ENCODE results near the gene MYBBP1A. TPM values are rescaled to one million over a fixed set of nuclear protein-coding genes. Genes with fewer than 3 reads are reported as not detected.
"Not testable (repeated sequence)": the region's sequence is repeated elsewhere in the genome, so short reads cannot be mapped to it uniquely, and the experiment has no call there.

MYBBP1A gene
- total RNA-seq (100 to 1,000 TPM in 1 of 5 donors, 10 to 100 TPM in 4; 57.0 to 102 (median 94.2) TPM), total RNA-seq (63.3 to 542 (median 104) reads per million in 29 experiments)
- total RNA-seq (2013), result 45.5 TPM

DNA sequence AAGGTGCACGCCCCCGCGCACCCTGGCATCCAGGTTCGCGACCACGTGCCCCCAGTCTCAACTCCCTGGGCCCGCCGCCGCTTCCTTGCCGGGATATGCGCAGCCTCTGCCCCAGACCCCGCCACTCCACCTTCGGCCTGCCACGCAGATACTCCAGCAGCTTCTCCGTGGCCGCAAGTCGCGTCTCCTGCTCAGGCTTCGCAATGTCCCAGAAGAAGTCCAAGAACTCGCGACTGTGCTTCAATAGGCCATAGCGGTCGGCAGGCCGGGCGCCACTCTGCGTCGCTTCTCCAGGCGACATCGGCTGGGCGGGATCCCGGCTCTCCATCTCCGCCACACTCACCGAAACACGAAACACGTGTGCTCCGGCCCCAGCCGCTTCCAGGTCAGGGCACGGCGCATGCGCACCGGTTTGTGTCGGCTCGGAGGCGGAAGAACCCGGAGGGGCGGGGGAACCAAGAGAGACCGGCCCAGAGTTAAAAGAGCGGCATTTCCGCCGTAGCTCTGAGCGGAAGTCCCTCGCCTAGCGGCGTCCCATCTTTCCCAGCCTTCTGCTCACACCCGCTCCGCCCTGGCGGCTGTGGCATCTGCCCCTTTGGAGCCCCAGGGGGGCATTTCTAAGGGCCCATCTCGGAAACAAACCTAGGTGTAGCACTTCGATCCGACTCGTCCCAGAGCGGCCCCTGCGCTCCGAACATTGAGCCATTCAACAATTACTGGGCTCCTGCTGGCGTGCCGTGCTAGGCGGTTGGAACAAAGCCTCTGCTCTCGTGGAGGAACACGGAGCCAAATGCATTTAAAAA, at the start of gene MYBBP1A:
MYBBP1A (minus strand) TSS at position 388 of the 803 bp plus-strand sequence; CDS start at position 328, 60 bp downstream.
- peak within 1 kb of the TSS; percentile 82 to 87 for H3K4me3 ChIP-seq (ENCODE audit: control insufficient read depth in 1 of 2, extremely low read depth in 1 of 2, low read length in 1 of 2)
- under 1% methylated on average over 68 of the region's 69 CpGs for WGBS (ENCODE audit: insufficient coverage)
- peaks cover 20 to 33% of the 10 kb centered on the region in 2 donors for H3K36me3 ChIP-seq (ENCODE audit: control insufficient read depth in 2 of 2, extremely low read depth in 1 of 2, insufficient read depth in 1 of 2, low read length in 1 of 2)
- Mint-ChIP-seq H3K4me1 (peaks cover 23 to 29% (median 26%) of the 10 kb centered on the region in 3 donors), H3K27ac (peak within 1 kb of the TSS; percentile 97 to 98), H3K36me3 (peaks cover 15% of the 10 kb centered on the region), H3K4me3 (peak within 1 kb of the TSS; percentile 87 to 94 (median 94)), H3K9me3 (no peaks in the 10 kb centered on the region), H3K27me3 (no peaks in the 10 kb centered on the region)
- no peaks in the 10 kb centered on the region for H3K27me3 ChIP-seq (replicated peaks in 1 of 2; ENCODE audit: control insufficient read depth in 2 of 2, extremely low read depth in 1 of 2, insufficient read depth in 2 of 2, low read length in 1 of 2)
- no peaks in the 10 kb centered on the region for H3K9me3 ChIP-seq
- ChIA-PET CTCF (interaction anchor here in 1 of 2 donors (0.6 kb wide), 1 partner anchor 146 kb away, joined by 3 read pairs; no protein-coding TSS in a partner anchor), POLR2A (interaction anchor here in 1 of 2 donors (0.7 kb wide), 1 partner anchor 107 kb away, joined by 3 read pairs; no protein-coding TSS in a partner anchor)
- DNase-seq, result peak; percentile 88 to 98 (median 94)
- H3K4me1 ChIP-seq (ENCODE audit: control insufficient read depth in 1 of 2, extremely low read depth in 1 of 2, insufficient read depth in 2 of 2, low read length in 2 of 2), result peaks cover 9 to 25% of the 10 kb centered on the region in 2 experiments
- peak; percentile 94 to 96 (median 96) for ATAC-seq (replicated peaks in 1 of 4)
- peak within 1 kb of the TSS; percentile 80 for H3K27ac ChIP-seq (ENCODE audit: low read length)

DNA sequence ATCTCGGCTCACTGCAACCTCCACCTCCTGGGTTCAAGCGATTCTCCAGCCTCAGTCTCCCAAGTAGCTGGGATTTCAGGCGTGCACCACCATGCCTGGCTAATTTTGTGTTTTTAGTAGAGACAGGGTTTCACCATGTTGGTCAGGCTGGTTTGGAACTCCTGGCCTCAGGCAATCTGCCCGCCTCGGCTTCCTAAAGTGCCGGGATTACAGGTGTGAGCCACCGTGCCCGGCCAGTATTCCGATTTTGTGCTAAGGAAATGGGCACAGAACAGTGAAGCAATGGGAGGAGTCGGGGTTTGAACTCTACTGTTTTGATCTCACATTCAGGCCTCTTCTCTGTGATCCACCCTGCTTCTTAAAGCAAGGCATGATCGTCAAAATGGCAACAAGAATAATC, 49.6 kb upstream of the MYBBP1A start:
- ATAC-seq (replicated peaks in 1 of 4); CTCF ChIA-PET; POLR2A ChIA-PET; H3K4me1 Mint-ChIP-seq; DNase-seq; H3K4me3 ChIP-seq (ENCODE audit: control insufficient read depth in 1 of 2, extremely low read depth in 1 of 2, low read length in 1 of 2); H3K9me3 Mint-ChIP-seq; H3K27ac Mint-ChIP-seq; H3K9me3 ChIP-seq; H3K36me3 Mint-ChIP-seq; H3K27ac ChIP-seq (ENCODE audit: low read length); H3K4me1 ChIP-seq (ENCODE audit: control insufficient read depth in 1 of 2, extremely low read depth in 1 of 2, insufficient read depth in 2 of 2, low read length in 2 of 2); H3K36me3 ChIP-seq (ENCODE audit: control insufficient read depth in 2 of 2, extremely low read depth in 1 of 2, insufficient read depth in 1 of 2, low read length in 1 of 2); H3K4me3 Mint-ChIP-seq: not testable (repeated sequence)
- 91% methylated on average over 9 of the region's 11 CpGs for WGBS (ENCODE audit: insufficient coverage)
- H3K27me3 Mint-ChIP-seq, result peaks cover 3 to 20% of the 10 kb centered on the region in 2 donors
- peaks cover 0 to 20% of the 10 kb centered on the region in 2 experiments for H3K27me3 ChIP-seq (replicated peaks in 1 of 2; ENCODE audit: control insufficient read depth in 2 of 2, extremely low read depth in 1 of 2, insufficient read depth in 2 of 2, low read length in 1 of 2)

DNA sequence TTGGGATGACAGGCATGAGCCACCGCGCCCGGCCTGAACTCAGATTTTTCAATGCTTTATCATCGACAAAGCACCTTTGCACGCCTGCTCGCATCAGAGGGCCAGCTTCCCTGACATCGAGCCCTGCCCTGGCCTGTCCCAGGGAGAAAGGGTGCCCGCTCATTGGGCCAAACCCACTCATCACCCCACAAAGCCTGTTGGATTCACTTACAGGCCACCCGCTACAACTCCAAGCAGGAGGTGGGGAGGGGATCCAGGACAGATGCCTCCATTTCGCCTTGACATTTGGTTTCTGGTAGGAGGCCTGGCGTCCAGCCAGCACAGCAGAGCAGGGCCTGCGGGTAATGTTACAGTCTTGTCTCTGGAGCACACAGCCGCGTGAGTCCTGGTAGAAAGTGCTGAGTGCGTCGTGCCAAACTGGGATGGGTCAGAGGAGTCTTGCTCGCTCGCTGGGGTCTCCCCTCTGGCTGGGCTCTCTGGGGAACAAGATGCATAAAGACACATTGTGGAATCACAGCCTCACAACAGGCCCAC, 49.0 kb upstream of the MYBBP1A start:
- H3K4me3 ChIP-seq (ENCODE audit: control insufficient read depth in 1 of 2, extremely low read depth in 1 of 2, low read length in 1 of 2), result no peak overlapping the region
- H3K27ac ChIP-seq (ENCODE audit: low read length), result no peak overlapping the region
- ChIA-PET POLR2A (no interaction called here), CTCF (no interaction called here)
- DNase-seq (no peak), ATAC-seq (replicated peaks in 1 of 4) (no peak)
- Mint-ChIP-seq H3K36me3 (no peaks in the 10 kb centered on the region), H3K27me3 (peaks cover 3 to 18% of the 10 kb centered on the region in 2 donors), H3K4me1 (peaks cover 0 to 2% (median 0%) of the 10 kb centered on the region in 3 donors), H3K4me3 (no peak overlapping the region), H3K9me3 (no peaks in the 10 kb centered on the region), H3K27ac (no peak overlapping the region)
- H3K36me3 ChIP-seq (ENCODE audit: control insufficient read depth in 2 of 2, extremely low read depth in 1 of 2, insufficient read depth in 1 of 2, low read length in 1 of 2), result no peaks in the 10 kb centered on the region
- no peaks in the 10 kb centered on the region for H3K9me3 ChIP-seq
- no peaks in the 10 kb centered on the region for H3K4me1 ChIP-seq (ENCODE audit: control insufficient read depth in 1 of 2, extremely low read depth in 1 of 2, insufficient read depth in 2 of 2, low read length in 2 of 2)
- peaks cover 0 to 25% of the 10 kb centered on the region in 2 experiments for H3K27me3 ChIP-seq (replicated peaks in 1 of 2; ENCODE audit: control insufficient read depth in 2 of 2, extremely low read depth in 1 of 2, insufficient read depth in 2 of 2, low read length in 1 of 2)
- WGBS (ENCODE audit: insufficient coverage), result 92% methylated on average over 15 of the region's 18 CpGs

GRCh38 chr17:4602041-4602440, 46.9 kb upstream of the MYBBP1A start:
- H3K9me3 ChIP-seq, result no peaks in the 10 kb centered on the region
- no peaks in the 10 kb centered on the region for H3K36me3 Mint-ChIP-seq
- H3K27me3 ChIP-seq (replicated peaks in 1 of 2; ENCODE audit: control insufficient read depth in 2 of 2, extremely low read depth in 1 of 2, insufficient read depth in 2 of 2, low read length in 1 of 2), result peaks cover 0 to 31% of the 10 kb centered on the region in 2 experiments
- WGBS (ENCODE audit: insufficient coverage), result 94% methylated on average over 2 of the region's 5 CpGs
- ChIA-PET POLR2A (no interaction called here), CTCF (no interaction called here)
- no peak overlapping the region for H3K27ac Mint-ChIP-seq
- no peak for DNase-seq
- H3K27me3 Mint-ChIP-seq, result peaks cover 0 to 15% of the 10 kb centered on the region in 2 donors
- ATAC-seq (replicated peaks in 1 of 4), result no peak
- no peaks in the 10 kb centered on the region for H3K36me3 ChIP-seq (ENCODE audit: control insufficient read depth in 2 of 2, extremely low read depth in 1 of 2, insufficient read depth in 1 of 2, low read length in 1 of 2)
- H3K27ac ChIP-seq (ENCODE audit: low read length), result no peak overlapping the region
- no peaks in the 10 kb centered on the region for H3K9me3 Mint-ChIP-seq
- H3K4me3 Mint-ChIP-seq, result no peak overlapping the region
- no peaks in the 10 kb centered on the region for H3K4me1 ChIP-seq (ENCODE audit: control insufficient read depth in 1 of 2, extremely low read depth in 1 of 2, insufficient read depth in 2 of 2, low read length in 2 of 2)
- H3K4me3 ChIP-seq (ENCODE audit: control insufficient read depth in 1 of 2, extremely low read depth in 1 of 2, low read length in 1 of 2), result no peak overlapping the region
- H3K4me1 Mint-ChIP-seq, result no peaks in the 10 kb centered on the region

GRCh38 chr17:4601326-4601725, 46.1 kb upstream of the MYBBP1A start:
- DNase-seq, result no peak
- 83% methylated on average over 2 of the region's 4 CpGs for WGBS (ENCODE audit: insufficient coverage)

DNA sequence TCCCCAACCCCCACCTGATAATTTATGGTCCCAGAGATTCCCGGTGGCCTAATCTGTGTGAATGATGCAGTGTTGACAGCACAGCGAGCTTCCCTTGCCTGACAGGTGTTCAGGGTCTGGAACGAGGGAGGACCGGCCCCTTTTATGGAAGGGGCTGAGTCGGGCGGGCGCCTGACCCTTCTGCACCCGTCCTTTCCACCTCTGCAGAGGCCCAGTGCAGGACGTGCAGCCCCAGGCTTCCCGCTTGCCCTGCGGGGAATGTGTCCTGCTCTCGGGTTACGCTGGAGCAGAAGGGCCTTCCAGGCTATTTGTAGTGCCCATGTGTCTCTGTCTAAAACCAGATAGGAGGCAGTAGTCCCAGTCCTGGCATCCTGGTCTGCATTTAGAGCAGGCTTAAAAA, 45.4 kb upstream of the MYBBP1A start:
- Mint-ChIP-seq H3K27ac (no peak overlapping the region), H3K4me1 (no peaks in the 10 kb centered on the region), H3K27me3 (peaks cover 0 to 15% of the 10 kb centered on the region in 2 donors), H3K36me3 (no peaks in the 10 kb centered on the region), H3K4me3 (no peak overlapping the region), H3K9me3 (no peaks in the 10 kb centered on the region)
- ChIA-PET POLR2A (no interaction called here), CTCF (interaction anchor here in 1 of 2 donors (0.6 kb wide), 2 partner anchors 27 to 77 kb away, joined by 3 to 4 read pairs; no protein-coding TSS in a partner anchor)
- Histone ChIP-seq H3K36me3 (ENCODE audit: control insufficient read depth in 2 of 2, extremely low read depth in 1 of 2, insufficient read depth in 1 of 2, low read length in 1 of 2) (no peaks in the 10 kb centered on the region), H3K27me3 (replicated peaks in 1 of 2; ENCODE audit: control insufficient read depth in 2 of 2, extremely low read depth in 1 of 2, insufficient read depth in 2 of 2, low read length in 1 of 2) (peaks cover 0 to 38% of the 10 kb centered on the region in 2 experiments), H3K4me3 (ENCODE audit: control insufficient read depth in 1 of 2, extremely low read depth in 1 of 2, low read length in 1 of 2) (no peak overlapping the region), H3K9me3 (no peaks in the 10 kb centered on the region), H3K27ac (ENCODE audit: low read length) (no peak overlapping the region), H3K4me1 (ENCODE audit: control insufficient read depth in 1 of 2, extremely low read depth in 1 of 2, insufficient read depth in 2 of 2, low read length in 2 of 2) (no peaks in the 10 kb centered on the region)
- 85% methylated on average over 12 of the region's 13 CpGs for WGBS (ENCODE audit: insufficient coverage)
- no peak for ATAC-seq (replicated peaks in 1 of 4)
- DNase-seq, result no peak

More at GRCh38 chr17:4601326-4601725, 46.1 kb upstream of the MYBBP1A start:
- Histone ChIP-seq H3K27me3 (replicated peaks in 1 of 2; ENCODE audit: control insufficient read depth in 2 of 2, extremely low read depth in 1 of 2, insufficient read depth in 2 of 2, low read length in 1 of 2) (peaks cover 0 to 33% of the 10 kb centered on the region in 2 experiments), H3K4me3 (ENCODE audit: control insufficient read depth in 1 of 2, extremely low read depth in 1 of 2, low read length in 1 of 2) (no peak overlapping the region), H3K4me1 (ENCODE audit: control insufficient read depth in 1 of 2, extremely low read depth in 1 of 2, insufficient read depth in 2 of 2, low read length in 2 of 2) (no peaks in the 10 kb centered on the region), H3K36me3 (ENCODE audit: control insufficient read depth in 2 of 2, extremely low read depth in 1 of 2, insufficient read depth in 1 of 2, low read length in 1 of 2) (no peaks in the 10 kb centered on the region), H3K27ac (ENCODE audit: low read length) (no peak overlapping the region), H3K9me3 (no peaks in the 10 kb centered on the region)
- Mint-ChIP-seq H3K27me3 (peaks cover 0 to 15% of the 10 kb centered on the region in 2 donors), H3K4me1 (no peaks in the 10 kb centered on the region), H3K36me3 (no peaks in the 10 kb centered on the region), H3K27ac (no peak overlapping the region), H3K9me3 (no peaks in the 10 kb centered on the region), H3K4me3 (no peak overlapping the region)
- no peak for ATAC-seq (replicated peaks in 1 of 4)
- POLR2A ChIA-PET, result no interaction called here
- CTCF ChIA-PET, result interaction anchor here in 1 of 2 donors (0.6 kb wide), 2 partner anchors 27 to 76 kb away, joined by 3 to 4 read pairs; no protein-coding TSS in a partner anchor

All from T-cell (primary cell).